GM21737 (cell line): ENCODE measurements around the gene FOXQ1.
"Not testable (repeated sequence)": the region's sequence is repeated elsewhere in the genome, so short reads cannot be mapped to it uniquely, and the experiment has no call there.

Experiments
- ATAC-seq: cut with Tn5 transposase; IDR thresholded peaks from one replicate; pipeline ENCODE4 v1.9.1; 2021; ENCODE audit warnings: mild to moderate bottlenecking, moderate library complexity; ENCODE audit not compliant: unreplicated experiment

The FOXQ1 gene

DNA sequence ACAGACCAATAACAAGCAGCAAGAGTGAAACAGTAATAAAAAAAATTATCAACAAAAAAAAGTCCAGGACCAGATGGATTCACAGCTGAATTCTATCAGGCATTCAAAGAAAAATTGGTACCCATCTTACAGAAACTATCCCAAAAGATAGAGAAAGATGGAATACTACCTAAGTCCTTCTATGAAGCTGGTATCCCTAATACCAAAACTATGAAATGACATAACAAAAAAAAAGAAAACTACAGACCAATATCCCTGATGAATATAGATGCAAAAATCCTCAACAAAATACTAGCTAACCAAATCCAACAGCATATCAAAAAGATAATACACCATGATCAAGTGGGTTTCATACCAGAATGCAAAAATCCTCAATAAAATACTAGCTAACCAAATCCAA is 43.2 kb downstream of the FOXQ1 start:
- not testable (repeated sequence) for ATAC-seq

DNA sequence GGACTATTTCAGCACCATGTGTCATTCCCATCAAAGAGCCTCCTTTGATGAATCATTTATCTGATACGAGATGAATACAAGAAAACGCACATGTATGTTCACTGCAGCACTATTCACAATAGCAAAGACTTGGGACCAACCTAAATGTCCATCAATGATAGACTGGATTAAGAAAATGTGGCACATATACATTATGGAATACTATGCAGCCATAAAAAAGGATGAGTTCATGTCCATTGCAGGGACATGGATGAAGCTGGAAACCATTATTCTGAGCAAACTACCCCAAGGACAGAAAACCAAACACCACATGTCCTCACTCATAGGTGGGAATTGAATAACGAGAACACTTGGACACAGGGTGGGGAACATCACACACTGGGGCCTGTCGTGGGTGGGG is 49.8 kb downstream of the FOXQ1 start:
- not testable (repeated sequence) for ATAC-seq

DNA sequence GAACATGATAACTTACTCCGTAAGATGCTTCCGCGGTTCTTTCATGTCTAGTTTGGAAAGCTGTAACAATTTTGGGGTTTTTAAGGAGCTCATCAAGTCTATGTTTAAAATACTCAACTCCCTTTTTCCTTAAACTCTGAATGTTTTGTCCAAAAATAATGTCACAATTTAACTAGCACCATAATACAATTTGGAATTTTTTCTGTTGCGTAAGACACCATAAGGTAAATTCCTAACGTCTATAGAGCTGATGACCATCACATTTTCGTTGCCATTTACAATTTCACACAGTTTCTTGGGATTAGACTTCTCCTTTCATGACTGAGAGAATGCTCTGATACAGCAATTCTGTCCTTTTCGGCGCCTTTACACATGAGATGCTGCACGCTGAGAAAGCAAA is 50.7 kb downstream of the FOXQ1 start:
- no peak for ATAC-seq

DNA sequence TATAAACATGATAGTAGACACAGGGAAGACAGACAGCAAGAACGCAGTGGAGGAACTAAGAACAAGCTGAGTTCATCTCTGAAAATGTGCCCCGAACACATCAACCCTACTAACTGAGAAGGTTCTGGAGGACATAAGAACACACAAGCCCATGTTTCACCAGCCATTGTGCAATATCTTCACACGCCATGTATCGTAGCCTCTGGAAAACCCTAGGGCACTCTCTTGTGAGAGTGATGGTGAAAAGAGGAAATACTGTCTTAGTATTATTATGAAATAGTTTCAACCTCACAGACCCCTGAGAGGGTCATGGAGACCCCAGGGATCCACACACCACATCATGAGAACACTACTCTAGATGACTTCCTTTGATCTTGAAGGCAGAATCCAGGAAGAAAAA is 51.4 kb downstream of the FOXQ1 start:
- ATAC-seq: no peak

DNA sequence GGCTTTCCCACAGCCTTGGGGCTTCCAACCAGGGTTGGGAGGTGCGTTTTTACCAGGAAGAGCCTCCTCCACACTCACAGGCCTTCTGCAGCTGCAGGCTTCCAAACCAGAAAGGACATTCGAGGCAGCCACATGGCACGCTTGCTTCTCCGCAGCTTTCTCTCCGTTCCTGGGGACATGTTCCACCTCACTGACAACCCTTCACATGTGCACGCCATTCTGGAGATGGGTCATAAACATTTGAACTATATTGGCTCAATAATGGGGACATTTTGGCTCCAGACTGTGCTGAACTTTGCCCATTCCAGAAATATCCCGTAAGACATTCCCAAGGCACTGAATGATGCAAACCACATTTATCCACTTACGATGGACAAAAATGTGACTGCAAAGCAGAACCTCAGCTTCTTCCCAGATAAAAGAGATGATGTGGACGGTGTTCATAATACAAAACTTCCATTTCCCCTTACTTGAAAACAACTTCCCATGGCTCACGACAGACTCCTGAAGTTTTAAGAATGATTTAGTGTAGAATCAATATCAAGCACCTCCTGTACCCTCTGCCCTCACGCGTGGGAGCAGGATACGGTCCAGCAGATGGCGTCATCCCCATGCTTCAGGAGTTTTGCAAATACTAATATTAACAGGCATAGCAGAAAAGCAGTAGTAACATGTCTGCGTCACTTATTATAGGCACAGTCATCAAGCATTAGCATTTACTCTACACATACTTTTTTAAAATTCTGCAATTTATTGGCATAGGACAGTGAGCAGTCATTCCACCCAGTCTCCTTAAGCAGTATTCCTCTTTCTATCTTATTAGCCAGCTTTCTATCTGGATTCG is 52.1 kb downstream of the FOXQ1 start:
- no peak for ATAC-seq
